Natural killer cell (primary cell): ENCODE measurements around the gene SOX10. TPM values are rescaled to one million over a fixed set of nuclear protein-coding genes. Genes with fewer than 3 reads are reported as not detected.

Experiments
- ATAC-seq, 3 donors: fragments of 150-1000 bp in 2 of 3; fragments of 200-7000 bp in 1 of 3; cut with Tn5 transposase; 1 replicate in 1 of 3; 2 replicates in 2 of 3; pipeline ENCODE4 v1.10.0; 2021; ENCODE audit warnings: mild to moderate bottlenecking in 2 of 3, moderate library complexity in 2 of 3
- DNase-seq, 2 donors: peaks; one replicate each; pipeline versions ENCODE4 v3.0.0 to v3.0.0-alpha.2; 2013 to 2021; ENCODE audit warnings: mixed read lengths in 1 of 2
- H3K27ac ChIP-seq: one replicate; pipeline ENCODE4 v1.5.1; 2013; ENCODE audit warnings: mild to moderate bottlenecking, low read length
- H3K27me3 ChIP-seq: one replicate; pipeline ENCODE4 v1.6.1; 2013; ENCODE audit warnings: low read length; ENCODE audit not compliant: control insufficient read depth, insufficient read depth
- H3K36me3 ChIP-seq: one replicate; pipeline ENCODE4 v1.6.1; 2013; ENCODE audit warnings: low read length; ENCODE audit not compliant: control insufficient read depth, insufficient read depth
- H3K4me1 ChIP-seq: one replicate; pipeline ENCODE4 v1.6.1; 2013; ENCODE audit warnings: low read length; ENCODE audit not compliant: control insufficient read depth, insufficient read depth
- H3K4me3 ChIP-seq: one replicate; pipeline ENCODE4 v1.5.1; 2013; ENCODE audit warnings: low read length
- H3K9me3 ChIP-seq: one replicate; pipeline ENCODE4 v1.6.1; 2013; ENCODE audit warnings: low read length; ENCODE audit not compliant: control insufficient read depth, insufficient read depth
- H3K27ac Mint-ChIP-seq, 2 donors: one replicate each; pipeline ENCODE4 v1.8.0; 2022; ENCODE audit warnings: mild to moderate bottlenecking in 2 of 2, mixed read lengths in 2 of 2, moderate library complexity in 1 of 2
- H3K27me3 Mint-ChIP-seq, 2 donors: one replicate each; pipeline ENCODE4 v1.8.0; 2022; ENCODE audit warnings: low read depth in 2 of 2, mixed read lengths in 2 of 2
- H3K36me3 Mint-ChIP-seq: one replicate; pipeline ENCODE4 v1.8.0; 2022; ENCODE audit warnings: mixed read lengths
- H3K4me1 Mint-ChIP-seq, 2 donors: one replicate each; pipeline ENCODE4 v1.8.0; 2022; ENCODE audit warnings: mixed read lengths in 2 of 2
- H3K4me3 Mint-ChIP-seq: one replicate; pipeline ENCODE4 v1.8.0; 2022; ENCODE audit warnings: mild to moderate bottlenecking, moderate library complexity, mixed read lengths
- H3K9me3 Mint-ChIP-seq, 2 donors: one replicate each; pipeline ENCODE4 v1.8.0; 2022; ENCODE audit warnings: mixed read lengths in 2 of 2
- CTCF ChIP-seq: fragments of 200-600 bp; IDR thresholded peaks from one replicate; pipeline ENCODE4 v1.8.0; 2022; ENCODE audit warnings: antibody characterized with exemption
- WGBS: methylation state at CpG from one replicate; pipeline ENCODE4 v1.1.7; 2013; ENCODE audit warnings: missing lambda C conversion rate; ENCODE audit not compliant: insufficient coverage; 5-methylcytosine and 5-hydroxymethylcytosine counted together
- intact Hi-C: fragments of 100-400 bp; cut with micrococcal nuclease; formaldehyde crosslinking; loops from one replicate; pipeline ENCODE4 v1.14.2; 2022
- total RNA-seq, 4 donors: library from RNA; stranded (reverse); fragments of 120-200 nt in 1 of 4; gene quantifications; one replicate each; pipeline versions ENCODE4 v1.2.3 to v1.2.4, GENCODE V29; 2013 to 2022

The SOX10 gene
- total RNA-seq, 3 donors from 2014 or later (not counting 1 experiment from before 2014, with no cell fraction given), result not detected

- Mint-ChIP-seq H3K4me1 (peaks cover 16 to 23% of the 10 kb centered on the region in 2 donors), H3K9me3 (no peaks in the 10 kb centered on the region), H3K27ac (no peak overlapping the region), H3K27me3 (no peaks in the 10 kb centered on the region), H3K36me3 (peaks cover 6% of the 10 kb centered on the region), H3K4me3 (no peak overlapping the region)
- Histone ChIP-seq H3K4me1 (peaks cover 4% of the 10 kb centered on the region), H3K27ac (no peak overlapping the region), H3K4me3 (no peak overlapping the region), H3K36me3 (peaks cover 48% of the 10 kb centered on the region), H3K27me3 (no peaks in the 10 kb centered on the region), H3K9me3 (no peaks in the 10 kb centered on the region)
- ATAC-seq, result no peak
- WGBS, result 89% methylated on average over 9 of the region's 9 CpGs
- intact Hi-C loops, result loop anchor here (1.0 kb wide), 1 partner anchor 148 kb away; no protein-coding TSS in a partner anchor
- no peak for DNase-seq
- TF ChIP-seq CTCF, result no peak
These were observed 18.3 kb downstream of the SOX10 start for GRCh38 chr22:37965940-37966664.

GRCh38 chr22:37961062-37961461, 23.3 kb downstream of the SOX10 start:
- Mint-ChIP-seq H3K4me3 (no peak overlapping the region), H3K4me1 (peaks cover 24 to 28% of the 10 kb centered on the region in 2 donors), H3K9me3 (no peaks in the 10 kb centered on the region), H3K36me3 (peaks cover 23% of the 10 kb centered on the region), H3K27me3 (no peaks in the 10 kb centered on the region), H3K27ac (no peak overlapping the region)
- WGBS, result 100% methylated on average over 3 of the region's 4 CpGs
- Histone ChIP-seq H3K9me3 (no peaks in the 10 kb centered on the region), H3K4me3 (no peak overlapping the region), H3K36me3 (peaks cover 49% of the 10 kb centered on the region), H3K27me3 (no peaks in the 10 kb centered on the region), H3K4me1 (peaks cover 4% of the 10 kb centered on the region), H3K27ac (no peak overlapping the region)
- no peak for DNase-seq
- no peak for TF ChIP-seq CTCF
- intact Hi-C loops, result no loop called here
- no peak for ATAC-seq

- H3K9me3 Mint-ChIP-seq, result no peaks in the 10 kb centered on the region
- H3K27me3 Mint-ChIP-seq, result no peaks in the 10 kb centered on the region
- Histone ChIP-seq H3K9me3 (no peaks in the 10 kb centered on the region), H3K27me3 (no peaks in the 10 kb centered on the region), H3K4me3 (no peak overlapping the region), H3K4me1 (peaks cover 6% of the 10 kb centered on the region), H3K27ac (no peak overlapping the region), H3K36me3 (peaks cover 47% of the 10 kb centered on the region)
- WGBS, result over 99% methylated on average over 18 of the region's 18 CpGs
- H3K4me3 Mint-ChIP-seq, result no peak overlapping the region
- DNase-seq, result no peak
- peaks cover 23 to 28% of the 10 kb centered on the region in 2 donors for H3K4me1 Mint-ChIP-seq
- intact Hi-C loops, result no loop called here
- ATAC-seq, result no peak
- no peak overlapping the region for H3K27ac Mint-ChIP-seq
- TF ChIP-seq CTCF, result no peak
- H3K36me3 Mint-ChIP-seq, result peaks cover 23% of the 10 kb centered on the region
These were observed 25.0 kb downstream of the SOX10 start for GRCh38 chr22:37959231-37959825.
